GM12801 (cell line): ENCODE results near the gene TUBGCP6.

Experiments
- CTCF ChIP-seq: IDR thresholded peaks from one replicate; pipeline ENCODE4 v1.5.1; 2011; ENCODE audit warnings: control low read depth; ENCODE audit not compliant: insufficient read length; ENCODE audit errors: extremely low read depth

Gene TUBGCP6

GRCh38 chr22:50255099-50255498 lies 10.3 kb upstream of the TUBGCP6 start:
- no peak for TF ChIP-seq CTCF

- TF ChIP-seq CTCF, result no peak
Measured at GRCh38 chr22:50253941-50254340, 9.1 kb upstream of the TUBGCP6 start.

DNA sequence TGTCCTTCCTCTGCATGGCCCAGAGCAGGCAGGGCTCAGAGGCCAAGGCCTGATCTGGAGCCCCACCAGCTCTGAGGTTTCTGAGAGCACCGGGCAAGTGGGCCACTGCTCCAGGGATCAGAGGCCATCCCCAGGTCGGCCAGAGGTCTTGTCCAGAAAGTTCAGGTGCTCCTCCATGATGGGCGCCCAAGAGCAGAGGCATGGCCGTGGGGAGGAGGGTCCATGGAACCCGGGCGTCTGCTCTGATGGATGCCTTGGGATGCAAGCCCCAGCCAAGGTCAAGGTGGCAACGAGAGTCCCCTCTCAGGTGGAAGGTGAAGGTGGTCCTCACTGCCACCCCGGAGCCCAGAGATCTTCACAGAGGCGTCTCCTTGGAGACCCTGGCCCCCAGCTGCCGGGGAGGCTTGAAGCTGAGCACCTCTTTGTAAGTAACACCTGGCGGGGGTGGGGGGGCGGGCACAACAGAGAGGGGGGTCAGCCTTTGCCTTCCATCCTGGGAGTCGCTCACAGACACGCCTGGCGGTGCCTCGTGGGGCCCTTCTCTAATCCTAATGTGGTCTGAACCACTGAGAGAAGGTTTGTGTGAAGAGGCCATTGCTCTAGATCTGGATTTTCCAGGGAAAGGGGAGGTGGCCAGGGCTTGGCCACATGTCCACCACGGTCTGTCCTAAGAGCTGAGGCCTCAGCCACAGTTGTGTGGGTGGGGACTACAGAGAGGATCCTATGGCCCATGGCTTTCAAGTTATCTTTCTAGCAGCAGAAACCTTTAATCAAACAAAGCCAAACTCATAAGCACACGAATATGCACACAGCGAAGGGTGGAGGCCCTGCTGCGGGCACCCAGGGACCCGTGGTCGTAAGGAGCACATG lies 8.5 kb upstream of the TUBGCP6 start:
- no peak for TF ChIP-seq CTCF

DNA sequence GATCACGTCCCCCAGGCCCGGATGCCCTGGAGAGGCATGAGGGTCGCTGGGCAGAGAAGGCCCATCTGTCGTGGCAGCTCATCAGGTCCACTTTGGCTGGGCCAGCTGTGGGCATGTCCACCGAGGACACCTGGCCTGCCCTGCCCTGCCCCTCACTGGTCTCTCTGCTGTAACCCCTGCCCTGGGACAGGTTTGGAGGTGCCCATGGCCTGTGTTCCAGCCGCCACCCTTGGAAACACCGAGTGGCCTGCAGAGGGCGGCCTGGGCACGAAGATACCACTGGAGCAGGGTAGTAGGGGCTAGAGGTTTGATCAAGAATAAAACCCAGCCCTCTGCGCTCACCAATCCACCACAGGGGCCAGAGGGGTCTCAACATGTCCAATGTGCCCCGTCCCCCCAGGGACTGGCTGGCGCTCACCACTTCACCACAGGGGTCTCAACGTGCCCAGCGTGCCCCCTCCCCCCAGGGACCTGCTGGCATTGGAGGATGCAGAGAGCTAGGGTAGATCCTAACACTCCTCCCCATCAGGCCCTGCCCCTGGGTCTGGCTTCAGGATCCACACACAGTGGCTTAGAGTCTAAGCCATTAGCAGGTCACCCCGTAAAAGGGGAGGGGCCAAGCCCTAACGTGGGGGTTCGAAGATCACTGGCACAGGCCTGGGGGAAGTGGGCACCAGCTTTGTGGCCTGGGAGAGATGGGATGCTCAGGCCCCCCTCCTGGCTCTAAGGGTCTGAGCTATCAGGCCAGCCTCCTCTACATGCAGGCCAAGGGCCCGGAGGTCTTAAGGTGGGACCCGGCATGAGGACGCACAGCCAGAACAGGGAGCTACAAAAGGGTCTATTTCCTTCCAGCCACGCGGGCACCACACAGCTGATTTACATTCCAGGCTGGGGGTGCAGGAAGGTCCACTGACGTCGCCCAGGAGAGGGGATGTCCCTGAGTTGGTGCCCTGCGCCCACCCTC lies 7.5 kb upstream of the TUBGCP6 start:
- no peak for TF ChIP-seq CTCF

DNA sequence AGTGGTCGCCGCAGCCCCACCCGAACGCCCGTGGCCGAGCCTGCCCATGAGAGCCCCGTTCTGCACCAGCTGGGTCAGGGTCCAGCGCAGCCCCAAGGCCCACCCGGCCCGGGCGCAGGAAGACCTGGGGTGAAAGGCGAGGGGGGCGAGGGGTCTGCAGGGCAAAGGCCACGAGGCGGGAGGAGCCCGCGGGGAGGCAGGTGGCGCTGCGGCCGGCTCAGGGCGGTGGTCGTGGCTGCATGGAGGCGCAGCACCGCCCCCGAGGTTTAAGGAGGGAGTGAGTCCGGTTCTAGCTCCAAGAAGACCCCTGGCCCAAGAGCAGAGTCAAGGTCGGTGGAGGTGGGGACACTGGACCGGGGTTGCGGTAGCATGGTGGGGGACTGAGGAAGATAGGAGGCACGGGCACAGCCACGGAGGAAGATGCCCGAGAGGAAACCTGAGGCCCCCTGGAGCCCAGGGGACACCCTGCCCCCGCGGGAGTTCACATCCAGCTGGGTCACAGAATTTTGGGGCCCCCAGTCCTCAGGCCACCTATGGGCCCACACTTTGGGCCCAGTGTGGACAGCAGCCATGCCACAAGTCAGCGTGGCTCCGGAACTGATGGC lies 6.8 kb upstream of the TUBGCP6 start:
- no peak for TF ChIP-seq CTCF

GRCh38 chr22:50250555-50251476 lies 6.0 kb upstream of the TUBGCP6 start, which contains the start of gene HDAC10:
Gene HDAC10 (minus strand): TSS chr22:50251265. CDS start chr22:50251032, 233 bp downstream.
- no peak for TF ChIP-seq CTCF
